ENCODE measurements around the gene PPIG.

DNA sequence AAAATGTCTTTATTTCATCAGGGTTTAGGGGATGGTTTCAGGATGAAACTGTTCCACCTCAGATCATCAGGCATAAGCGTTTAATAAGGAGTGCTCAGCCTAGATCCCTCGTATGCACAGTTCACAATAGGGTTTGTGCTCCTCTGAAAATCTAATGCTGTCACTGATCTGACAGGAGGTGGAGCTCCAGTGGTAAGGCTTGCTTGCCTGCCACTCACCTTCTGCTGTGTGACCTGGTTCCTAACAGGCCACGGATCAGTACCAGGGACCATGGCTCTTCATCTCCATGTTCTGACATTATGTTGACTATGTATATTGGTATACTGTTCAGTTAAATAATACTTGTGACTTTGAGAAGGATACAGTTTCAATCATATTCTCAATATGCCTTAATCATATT, 41.6 kb downstream of the PPIG start:
- TF ChIP-seq, protein P1, sequence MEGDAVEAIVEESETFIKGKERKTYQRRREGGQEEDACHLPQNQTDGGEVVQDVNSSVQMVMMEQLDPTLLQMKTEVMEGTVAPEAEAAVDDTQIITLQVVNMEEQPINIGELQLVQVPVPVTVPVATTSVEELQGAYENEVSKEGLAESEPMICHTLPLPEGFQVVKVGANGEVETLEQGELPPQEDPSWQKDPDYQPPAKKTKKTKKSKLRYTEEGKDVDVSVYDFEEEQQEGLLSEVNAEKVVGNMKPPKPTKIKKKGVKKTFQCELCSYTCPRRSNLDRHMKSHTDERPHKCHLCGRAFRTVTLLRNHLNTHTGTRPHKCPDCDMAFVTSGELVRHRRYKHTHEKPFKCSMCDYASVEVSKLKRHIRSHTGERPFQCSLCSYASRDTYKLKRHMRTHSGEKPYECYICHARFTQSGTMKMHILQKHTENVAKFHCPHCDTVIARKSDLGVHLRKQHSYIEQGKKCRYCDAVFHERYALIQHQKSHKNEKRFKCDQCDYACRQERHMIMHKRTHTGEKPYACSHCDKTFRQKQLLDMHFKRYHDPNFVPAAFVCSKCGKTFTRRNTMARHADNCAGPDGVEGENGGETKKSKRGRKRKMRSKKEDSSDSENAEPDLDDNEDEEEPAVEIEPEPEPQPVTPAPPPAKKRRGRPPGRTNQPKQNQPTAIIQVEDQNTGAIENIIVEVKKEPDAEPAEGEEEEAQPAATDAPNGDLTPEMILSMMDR (IDR thresholded peaks at IDR 0.05) = no peak
- no peak for TF ChIP-seq POLR2A (IDR thresholded peaks at IDR 0.05)

Measured in tibial nerve (tissue), 3 donors.